SK-N-SH (cell line): ENCODE measurements around the gene RPS27L. TPM values are rescaled to one million over a fixed set of nuclear protein-coding genes. Genes with fewer than 3 reads are reported as not detected.

Source experiments
- CTCF ChIA-PET: fragments of 300-600, 350-600 bp; formaldehyde crosslinking; extraction: SDS; loops from one replicate; lab custom pipeline; 2021; lab: Yijun Ruan, JAX
- POLR2A ChIA-PET: fragments of 350-600 bp; sonication (Branson Sonifier 250); formaldehyde crosslinking; extraction: SDS; loops from one replicate; lab custom pipeline; 2020; ENCODE audit warnings: antibody characterized with exemption, inconsistent platforms; lab: Yijun Ruan, JAX
- DNase-seq: peaks from one replicate; pipeline ENCODE4 v3.0.0; 2012
- H2AFZ ChIP-seq: fragments of 200-600 bp; sonication (generic); 2 replicates; pipeline ENCODE4 v1.8.1; 2016; ENCODE audit warnings: antibody characterized with exemption, mild to moderate bottlenecking, low read depth
- H3F3A ChIP-seq: fragments of 200-600 bp; sonication (generic); replicated peaks from 2 replicates; pipeline ENCODE3; 2016; ENCODE audit warnings: antibody characterized with exemption, mild to moderate bottlenecking; ENCODE audit not compliant: insufficient read depth
- H3K27ac ChIP-seq, 2 experiments: fragments of 200-500 bp in 1 of 2; fragments of 200-600 bp in 1 of 2; sonication (Bioruptor generic) in 1 of 2; sonication (generic), shearing (Covaris generic) in 1 of 2; 2 replicates each; pipeline versions ENCODE4 v1.5.1 to v1.6.1; 2014 to 2016; ENCODE audit warnings: low read depth in 2 of 2, inconsistent platforms in 1 of 2, low read length in 1 of 2, mild to moderate bottlenecking in 1 of 2, mixed read lengths in 1 of 2
- H3K27me3 ChIP-seq: fragments of 200-600 bp; sonication (generic), shearing (Covaris generic); 2 replicates; pipeline ENCODE4 v1.6.1; 2016; ENCODE audit warnings: mixed run types; ENCODE audit not compliant: insufficient read depth
- H3K36me3 ChIP-seq, 2 experiments: fragments of 200-500 bp in 1 of 2; fragments of 200-600 bp in 1 of 2; sonication (Bioruptor generic) in 1 of 2; sonication (generic) in 1 of 2; replicated peaks in 1 of 2; 2 replicates each; pipeline versions ENCODE3 to v1.5.1; 2014 to 2016; ENCODE audit warnings: low read length in 1 of 2, mild to moderate bottlenecking in 1 of 2; ENCODE audit not compliant: insufficient read depth in 2 of 2, control insufficient read depth in 1 of 2
- H3K4me1 ChIP-seq, 2 experiments: fragments of 200-500 bp in 1 of 2; fragments of 200-600 bp in 1 of 2; sonication (Bioruptor generic) in 1 of 2; sonication (generic), shearing (Covaris generic) in 1 of 2; 2 replicates each; pipeline versions ENCODE4 v1.5.1 to v1.6.1; 2014 to 2016; ENCODE audit warnings: low read depth in 1 of 2, low read length in 1 of 2, mixed run types in 1 of 2; ENCODE audit not compliant: insufficient read depth in 2 of 2, control insufficient read depth in 1 of 2
- H3K4me2 ChIP-seq: fragments of 200-600 bp; sonication (generic), shearing (Covaris generic); 2 replicates; pipeline ENCODE4 v1.6.1; 2017; ENCODE audit warnings: mixed run types
- H3K4me3 ChIP-seq, 2 experiments: fragments of 200-500 bp in 1 of 2; fragments of 200-600 bp in 1 of 2; sonication (Bioruptor generic) in 1 of 2; sonication (generic), shearing (Covaris generic) in 1 of 2; 2 replicates each; pipeline versions ENCODE4 v1.5.1 to v1.8.1; 2014 to 2016; ENCODE audit warnings: low read depth in 2 of 2, inconsistent platforms in 1 of 2, low read length in 1 of 2, mild to moderate bottlenecking in 1 of 2, mixed read lengths in 1 of 2, moderate library complexity in 1 of 2
- H3K79me2 ChIP-seq: fragments of 200-600 bp; sonication (generic); 2 replicates; pipeline ENCODE4 v1.8.1; 2017; ENCODE audit warnings: mild to moderate bottlenecking; ENCODE audit not compliant: insufficient read depth
- H3K9ac ChIP-seq: fragments of 200-600 bp; sonication (generic); 2 replicates; pipeline ENCODE4 v1.6.1; 2017; ENCODE audit warnings: mixed run types
- H3K9me2 ChIP-seq: fragments of 200-600 bp; sonication (generic); 2 replicates; pipeline ENCODE4 v1.6.1; 2017; ENCODE audit warnings: mixed run types
- H3K9me3 ChIP-seq: fragments of 200-600 bp; sonication (generic); 2 replicates; pipeline ENCODE4 v1.6.1; 2017; ENCODE audit warnings: mixed run types, mild to moderate bottlenecking, moderate library complexity
- H4K20me1 ChIP-seq: fragments of 200-600 bp; sonication (generic); 2 replicates; pipeline ENCODE4 v1.6.1; 2017; ENCODE audit warnings: mild to moderate bottlenecking, mixed run types; ENCODE audit not compliant: insufficient read depth
- CTCF ChIP-seq: fragments of 200-600 bp; sonication (generic); IDR thresholded peaks from 2 replicates; pipeline ENCODE4 v1.6.1; 2017; ENCODE audit warnings: antibody characterized with exemption, mild to moderate bottlenecking, moderate library complexity
- ELF1 ChIP-seq: IDR thresholded peaks from 2 replicates; pipeline ENCODE4 v1.4.0; 2012
- EZH2phosphoT487 ChIP-seq: fragments of 200-600 bp; sonication (generic); IDR thresholded peaks from 2 replicates; pipeline ENCODE4 v1.6.1; 2017; ENCODE audit warnings: low read depth, mixed run types, mild to moderate bottlenecking, antibody characterized with exemption, moderate library complexity, borderline replicate concordance
- FOSL2 ChIP-seq: IDR thresholded peaks from 2 replicates; pipeline ENCODE4 v1.4.0; 2012; ENCODE audit warnings: low read depth, mild to moderate bottlenecking, moderate library complexity, borderline replicate concordance
- FOXJ3 ChIP-seq: sonication (generic); formaldehyde crosslinking; IDR thresholded peaks from 2 replicates; pipeline ENCODE4 v1.5.1; 2020; ENCODE audit warnings: mild to moderate bottlenecking, missing genetic modification reagents
- FOXM1 ChIP-seq: IDR thresholded peaks from 2 replicates; pipeline ENCODE4 v1.4.0; 2012; ENCODE audit warnings: low read depth, mild to moderate bottlenecking
- GATA2 ChIP-seq: sonication (generic); formaldehyde crosslinking; IDR thresholded peaks from 2 replicates; pipeline ENCODE4 v1.5.0; 2020; ENCODE audit warnings: mild to moderate bottlenecking, missing genetic modification reagents
- MAX ChIP-seq: IDR thresholded peaks from 2 replicates; pipeline ENCODE4 v1.4.0; 2012; ENCODE audit warnings: low read depth
- NFIC ChIP-seq: IDR thresholded peaks from 2 replicates; pipeline ENCODE4 v1.4.0; 2012; ENCODE audit warnings: borderline replicate concordance
- NRF1 ChIP-seq: IDR thresholded peaks from 2 replicates; pipeline ENCODE4 v1.6.1; 2012; ENCODE audit warnings: low read depth, mild to moderate bottlenecking, low read length
- PBX3 ChIP-seq: IDR thresholded peaks from 2 replicates; pipeline ENCODE4; 2012
- POLR2AphosphoS5 ChIP-seq: IDR thresholded peaks from 2 replicates; pipeline ENCODE4 v1.6.1; 2012; ENCODE audit warnings: low read depth, low read length
- RFX5 ChIP-seq: IDR thresholded peaks from 2 replicates; pipeline ENCODE4 v1.6.1; 2012; ENCODE audit warnings: mild to moderate bottlenecking, improper control_type of control experiment, low read length
- SIN3A ChIP-seq: IDR thresholded peaks from 2 replicates; pipeline ENCODE4 v1.6.1; 2012; ENCODE audit warnings: low read depth, mild to moderate bottlenecking, low read length, moderate library complexity, borderline replicate concordance
- SMC3 ChIP-seq: IDR thresholded peaks from 2 replicates; pipeline ENCODE4 v1.6.1; 2012; ENCODE audit warnings: low read depth, low read length, improper control_type of control experiment
- TCF12 ChIP-seq: IDR thresholded peaks from 2 replicates; pipeline ENCODE4 v1.4.0; 2012
- ZBTB33 ChIP-seq: IDR thresholded peaks from 2 replicates; pipeline ENCODE4 v1.4.0; 2012; ENCODE audit warnings: low read depth, borderline replicate concordance
- WGBS: methylation state at CpG from one replicate; pipeline ENCODE4 v1.1.6; 2017; ENCODE audit warnings: low lambda C conversion rate; 5-methylcytosine and 5-hydroxymethylcytosine counted together
- polyA plus RNA-seq, 3 experiments: library from polyadenylated mRNA; depleted of rRNA; stranded (reverse); fragments of >200 nt; gene quantifications; 2 replicates each; pipeline ENCODE4 v1.2.3, GENCODE V29; 2012

The RPS27L gene
- polyA plus RNA-seq, 1 of the 3 experiments (the other 2 are of a cell fraction), result 319 TPM

GRCh38 chr15:63185206-63185605 lies 27.9 kb upstream of the RPS27L start:
- H3K9ac ChIP-seq, result no peak overlapping the region
- H4K20me1 ChIP-seq, result no peaks in the 10 kb centered on the region
- H3K4me2 ChIP-seq, result no peak overlapping the region
- H3K9me2 ChIP-seq, result no peaks in the 10 kb centered on the region
- H3K4me3 ChIP-seq, result no peak overlapping the region
- no peak for DNase-seq
- no peaks in the 10 kb centered on the region for H3K27me3 ChIP-seq
- POLR2A ChIA-PET, result interaction anchor here (0.8 kb wide), 1 partner anchor 28 kb away, joined by 3 read pairs; the partner anchor contains the start of gene RPS27L
- no peaks in the 10 kb centered on the region for H3K36me3 ChIP-seq
- peak overlapping the region; percentile 45; the same call in 1 of the 2 replicates for H2AFZ ChIP-seq
- no peak overlapping the region for H3K27ac ChIP-seq
- 38% methylated on average over 2 of the region's 2 CpGs for WGBS
- H3K79me2 ChIP-seq, result peaks cover 3% of the 10 kb centered on the region; the same call in 1 of the 2 replicates
- H3K9me3 ChIP-seq, result no peaks in the 10 kb centered on the region
- H3F3A ChIP-seq, result peaks cover 8% of the 10 kb centered on the region
- peaks cover 3 to 9% of the 10 kb centered on the region in 2 experiments; a peak in 2 of 4 replicates for H3K4me1 ChIP-seq
- TF ChIP-seq ZBTB33 (no peak), GATA2 (CRISPR knock-in tag) (no peak), NFIC (no peak), SIN3A (no peak), TCF12 (no peak), EZH2phosphoT487 (no peak), RFX5 (no peak), NRF1 (no peak), SMC3 (no peak), CTCF (no peak), MAX (no peak), ELF1 (no peak), FOXJ3 (CRISPR knock-in tag) (no peak), FOSL2 (no peak), FOXM1 (no peak), PBX3 (no peak), POLR2AphosphoS5 (no peak)
- CTCF ChIA-PET, result interaction anchor here (0.8 kb wide), 1 partner anchor 28 kb away, joined by 3 read pairs; the partner anchor contains the start of gene RPS27L
